OCI-LY3 (cell line): ENCODE results near the gene SORCS3.

Experiments used
- H2AFZ ChIP-seq: fragments of 200-600, 300-600 bp; shearing (Covaris generic); 2 replicates; pipeline ENCODE4 v1.6.0; 2014; ENCODE audit warnings: antibody characterized with exemption, low read depth, low read length
- H3K27ac ChIP-seq: fragments of 200-600, 300-600 bp; sonication (generic); 2 replicates; pipeline ENCODE4 v1.5.1; 2014; ENCODE audit warnings: mild to moderate bottlenecking, low read length, moderate library complexity, mixed read lengths
- H3K27me3 ChIP-seq: fragments of 200-600, 300-600 bp; sonication (generic); 2 replicates; pipeline ENCODE4 v1.6.1; 2014; ENCODE audit warnings: low read depth, low read length, mixed read lengths
- H3K36me3 ChIP-seq: fragments of 200-600, 300-600 bp; sonication (generic); replicated peaks from 2 replicates; pipeline ENCODE3; 2014; ENCODE audit warnings: low read depth, low read length, mixed read lengths
- H3K4me1 ChIP-seq: fragments of 300-600, 200-600 bp; sonication (generic); 2 replicates; pipeline ENCODE4 v1.6.1; 2014; ENCODE audit warnings: low read length, mixed read lengths
- H3K4me2 ChIP-seq: fragments of 200-600, 300-600 bp; sonication (generic); 2 replicates; pipeline ENCODE4 v1.6.1; 2014; ENCODE audit warnings: low read length, mixed read lengths
- H3K4me3 ChIP-seq: fragments of 300-600, 200-600 bp; sonication (generic); 2 replicates; pipeline ENCODE4 v1.5.1; 2014; ENCODE audit warnings: antibody characterized with exemption, mild to moderate bottlenecking, low read length, moderate library complexity
- H3K79me2 ChIP-seq: fragments of 300-600, 200-600 bp; shearing (Covaris generic); 2 replicates; pipeline ENCODE4 v1.6.1; 2014; ENCODE audit warnings: mild to moderate bottlenecking, low read length, mixed read lengths
- H3K9ac ChIP-seq: fragments of 300-600, 200-600 bp; shearing (Covaris generic); 2 replicates; pipeline ENCODE4 v1.6.0; 2014; ENCODE audit warnings: mild to moderate bottlenecking, low read length, moderate library complexity
- H3K9me3 ChIP-seq: fragments of 200-600, 300-600 bp; shearing (Covaris generic); 2 replicates; pipeline ENCODE4 v1.6.1; 2014; ENCODE audit warnings: low read length, mixed read lengths; ENCODE audit not compliant: insufficient read depth
- H4K20me1 ChIP-seq: fragments of 200-600, 300-600 bp; sonication (generic); 2 replicates; pipeline ENCODE4 v1.6.1; 2016; ENCODE audit warnings: low read length, mixed read lengths; ENCODE audit not compliant: insufficient read depth
- EZH2phosphoT487 ChIP-seq: fragments of 200-600 bp; shearing (Covaris generic); IDR thresholded peaks from 2 replicates; pipeline ENCODE4 v1.6.1; 2018; ENCODE audit warnings: antibody characterized with exemption, mixed run types, low read depth
- TF ChIP-seq, protein P1 (sequence below): fragments of 200-600, 300-600 bp; sonication (generic); IDR thresholded peaks from 2 replicates; pipeline ENCODE4 v1.5.1; 2014; ENCODE audit warnings: antibody characterized with exemption, low read length, low read depth

Gene SORCS3

DNA sequence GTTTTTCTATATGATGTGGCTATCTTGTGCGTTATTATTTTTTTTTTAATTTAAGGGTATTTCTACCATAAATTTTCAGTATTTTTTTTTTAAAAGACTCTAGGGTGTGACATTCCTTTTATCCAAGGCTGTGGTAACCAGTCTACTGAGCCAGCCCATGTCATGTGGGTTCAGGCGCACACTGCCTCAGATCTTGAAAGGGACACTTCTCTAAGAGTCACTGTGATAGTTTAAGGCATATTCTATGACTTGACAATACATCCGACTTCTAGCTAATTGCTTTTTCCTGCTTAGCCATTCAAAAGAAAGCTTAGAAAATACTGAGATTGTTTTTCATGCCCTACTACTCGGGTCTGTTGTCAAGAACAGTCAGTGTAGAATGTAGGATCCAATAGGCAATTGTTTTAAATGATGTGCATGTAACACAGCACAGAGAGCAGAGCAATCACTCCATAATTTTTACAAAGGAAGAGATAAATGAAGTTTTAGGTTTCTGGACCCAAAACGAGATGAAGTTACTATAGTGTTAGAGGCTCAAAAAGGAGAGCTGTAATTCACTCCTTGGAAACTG, 263.7 kb downstream of the SORCS3 start:
- no peaks in the 10 kb centered on the region for H3K27me3 ChIP-seq
- H3K36me3 ChIP-seq, result no peaks in the 10 kb centered on the region
- H3K4me1 ChIP-seq, result peaks cover 32% of the 10 kb centered on the region
- no peaks in the 10 kb centered on the region for H3K9me3 ChIP-seq
- no peak overlapping the region for H3K4me3 ChIP-seq
- no peak overlapping the region for H3K27ac ChIP-seq
- no peak for TF ChIP-seq EZH2phosphoT487
- TF ChIP-seq, protein P1, sequence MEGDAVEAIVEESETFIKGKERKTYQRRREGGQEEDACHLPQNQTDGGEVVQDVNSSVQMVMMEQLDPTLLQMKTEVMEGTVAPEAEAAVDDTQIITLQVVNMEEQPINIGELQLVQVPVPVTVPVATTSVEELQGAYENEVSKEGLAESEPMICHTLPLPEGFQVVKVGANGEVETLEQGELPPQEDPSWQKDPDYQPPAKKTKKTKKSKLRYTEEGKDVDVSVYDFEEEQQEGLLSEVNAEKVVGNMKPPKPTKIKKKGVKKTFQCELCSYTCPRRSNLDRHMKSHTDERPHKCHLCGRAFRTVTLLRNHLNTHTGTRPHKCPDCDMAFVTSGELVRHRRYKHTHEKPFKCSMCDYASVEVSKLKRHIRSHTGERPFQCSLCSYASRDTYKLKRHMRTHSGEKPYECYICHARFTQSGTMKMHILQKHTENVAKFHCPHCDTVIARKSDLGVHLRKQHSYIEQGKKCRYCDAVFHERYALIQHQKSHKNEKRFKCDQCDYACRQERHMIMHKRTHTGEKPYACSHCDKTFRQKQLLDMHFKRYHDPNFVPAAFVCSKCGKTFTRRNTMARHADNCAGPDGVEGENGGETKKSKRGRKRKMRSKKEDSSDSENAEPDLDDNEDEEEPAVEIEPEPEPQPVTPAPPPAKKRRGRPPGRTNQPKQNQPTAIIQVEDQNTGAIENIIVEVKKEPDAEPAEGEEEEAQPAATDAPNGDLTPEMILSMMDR, result no peak
- H3K79me2 ChIP-seq, result no peaks in the 10 kb centered on the region
- H3K9ac ChIP-seq, result no peak overlapping the region
- H4K20me1 ChIP-seq, result no peaks in the 10 kb centered on the region
- no peak overlapping the region for H2AFZ ChIP-seq
- no peak overlapping the region for H3K4me2 ChIP-seq

DNA sequence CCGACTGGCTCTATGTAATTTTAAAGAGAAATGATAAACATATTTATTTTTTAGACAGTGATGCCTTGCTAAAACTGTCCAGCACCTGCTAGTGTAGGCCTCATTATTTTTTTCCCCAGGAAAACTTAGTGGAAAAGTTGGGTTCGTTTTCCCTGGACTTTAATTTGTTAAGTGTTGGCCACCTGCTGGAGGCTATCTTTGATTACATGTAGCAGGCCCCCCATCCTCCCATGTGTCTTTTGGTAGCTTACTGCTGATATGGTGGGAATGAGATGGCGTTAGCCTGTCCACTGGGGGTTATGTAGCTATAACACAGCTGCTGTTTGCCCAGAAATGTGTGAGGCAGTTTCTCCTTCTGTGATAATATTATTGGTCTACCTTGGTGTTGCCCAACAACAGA, 265.0 kb downstream of the SORCS3 start:
- H3K9ac ChIP-seq, result no peak overlapping the region
- H3K4me1 ChIP-seq, result peaks cover 29% of the 10 kb centered on the region
- H3K36me3 ChIP-seq, result no peaks in the 10 kb centered on the region
- no peak overlapping the region for H2AFZ ChIP-seq
- no peaks in the 10 kb centered on the region for H3K79me2 ChIP-seq
- no peaks in the 10 kb centered on the region for H3K9me3 ChIP-seq
- TF ChIP-seq, protein P1, result no peak
- TF ChIP-seq EZH2phosphoT487, result no peak
- no peaks in the 10 kb centered on the region for H4K20me1 ChIP-seq
- H3K27ac ChIP-seq, result no peak overlapping the region
- no peaks in the 10 kb centered on the region for H3K27me3 ChIP-seq
- no peak overlapping the region for H3K4me3 ChIP-seq
- H3K4me2 ChIP-seq, result no peak overlapping the region

DNA sequence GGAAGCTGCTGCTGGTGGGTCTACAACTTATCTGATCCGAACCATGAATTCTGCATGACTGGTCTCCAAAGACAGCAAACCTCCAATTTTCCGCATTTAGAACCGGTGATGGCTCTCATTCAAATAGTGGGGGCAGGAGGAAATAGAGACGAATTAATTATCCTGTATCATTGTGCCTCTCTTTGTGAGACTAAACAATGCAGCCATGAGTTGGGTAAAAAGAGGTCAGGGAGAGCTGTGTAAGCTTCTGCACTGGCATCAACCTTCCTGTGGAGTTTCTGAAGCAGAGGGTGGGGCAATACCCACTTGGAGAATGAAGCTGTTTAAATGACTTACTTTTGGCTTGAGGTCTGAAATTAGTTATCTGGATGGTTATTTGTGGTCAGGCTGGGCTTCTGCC, 266.4 kb downstream of the SORCS3 start:
- Histone ChIP-seq H3K9ac (no peak overlapping the region), H2AFZ (no peak overlapping the region), H3K27ac (no peak overlapping the region), H3K27me3 (no peaks in the 10 kb centered on the region), H3K79me2 (no peaks in the 10 kb centered on the region), H3K4me2 (no peak overlapping the region), H3K4me1 (peaks cover 24% of the 10 kb centered on the region), H3K9me3 (no peaks in the 10 kb centered on the region), H3K4me3 (no peak overlapping the region), H3K36me3 (no peaks in the 10 kb centered on the region), H4K20me1 (no peaks in the 10 kb centered on the region)
- TF ChIP-seq, protein P1, result no peak
- TF ChIP-seq EZH2phosphoT487, result no peak

- Histone ChIP-seq H3K9ac (no peak overlapping the region), H3K27ac (no peak overlapping the region), H3K36me3 (no peaks in the 10 kb centered on the region), H2AFZ (no peak overlapping the region), H3K4me3 (no peak overlapping the region), H3K4me1 (peaks cover 14% of the 10 kb centered on the region), H3K9me3 (no peaks in the 10 kb centered on the region), H4K20me1 (no peaks in the 10 kb centered on the region), H3K27me3 (no peaks in the 10 kb centered on the region), H3K4me2 (no peak overlapping the region), H3K79me2 (no peaks in the 10 kb centered on the region)
- TF ChIP-seq, protein P1, result no peak
- TF ChIP-seq EZH2phosphoT487, result no peak
Observed at GRCh38 chr10:104908581-104908980, 267.5 kb downstream of the SORCS3 start.
